Femur (tissue), 1 donor: Measurements from ENCODE around the gene PARM1.

Experiments used
- DNase-seq: peaks from one replicate; pipeline ENCODE4 v3.0.0-alpha.2; 2017

PARM1 gene

GRCh38 chr4:75099321-75099720, 166.4 kb downstream of the PARM1 start:
- no peak for DNase-seq
